ENCODE measurements around the gene ITPRID2.

The ITPRID2 gene

DNA sequence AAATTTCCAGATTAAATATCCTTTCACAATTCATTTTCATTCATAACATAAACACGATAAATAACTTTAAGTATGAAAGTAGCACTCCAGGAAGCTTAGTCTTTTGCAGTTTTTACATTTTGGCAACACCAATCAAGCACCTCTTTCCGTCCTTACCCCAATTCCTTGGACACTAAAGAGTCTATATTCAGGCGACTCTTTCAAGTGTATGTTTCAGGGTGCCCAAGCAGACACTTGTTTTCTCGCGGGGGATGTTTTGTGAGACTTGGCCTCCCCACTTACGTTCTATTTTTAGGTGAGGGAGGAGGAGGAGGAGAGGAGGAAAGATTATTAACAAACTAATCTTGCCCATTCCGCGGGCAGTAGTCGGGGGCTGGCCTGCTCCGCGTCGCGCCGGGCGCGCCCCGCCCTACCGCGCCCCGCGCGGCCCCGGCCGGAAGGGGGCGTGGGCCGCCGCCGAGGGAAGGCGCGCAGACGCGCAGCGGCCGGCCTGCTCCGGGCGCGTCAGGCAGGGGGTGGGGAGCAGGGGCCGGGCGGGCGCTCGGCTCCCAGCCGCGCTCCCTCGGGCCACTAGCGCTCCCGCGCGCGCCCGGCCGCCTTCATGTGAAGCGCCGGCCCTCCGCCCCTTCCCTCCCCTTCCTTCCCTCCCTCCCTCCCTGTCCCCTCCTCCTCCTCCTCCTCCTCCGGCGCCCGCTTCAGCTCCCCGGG, at the start of gene ITPRID2:
Gene ITPRID2 (plus strand): TSS at position 473 of the 708 bp plus-strand sequence. CDS start 337 bp downstream, outside the sequence.
- DNase-seq = peak; percentile 92

GRCh38 chr2:181844551-181845290, 46.8 kb upstream of the ITPRID2 start:
- peak; percentile 8 for DNase-seq

DNA sequence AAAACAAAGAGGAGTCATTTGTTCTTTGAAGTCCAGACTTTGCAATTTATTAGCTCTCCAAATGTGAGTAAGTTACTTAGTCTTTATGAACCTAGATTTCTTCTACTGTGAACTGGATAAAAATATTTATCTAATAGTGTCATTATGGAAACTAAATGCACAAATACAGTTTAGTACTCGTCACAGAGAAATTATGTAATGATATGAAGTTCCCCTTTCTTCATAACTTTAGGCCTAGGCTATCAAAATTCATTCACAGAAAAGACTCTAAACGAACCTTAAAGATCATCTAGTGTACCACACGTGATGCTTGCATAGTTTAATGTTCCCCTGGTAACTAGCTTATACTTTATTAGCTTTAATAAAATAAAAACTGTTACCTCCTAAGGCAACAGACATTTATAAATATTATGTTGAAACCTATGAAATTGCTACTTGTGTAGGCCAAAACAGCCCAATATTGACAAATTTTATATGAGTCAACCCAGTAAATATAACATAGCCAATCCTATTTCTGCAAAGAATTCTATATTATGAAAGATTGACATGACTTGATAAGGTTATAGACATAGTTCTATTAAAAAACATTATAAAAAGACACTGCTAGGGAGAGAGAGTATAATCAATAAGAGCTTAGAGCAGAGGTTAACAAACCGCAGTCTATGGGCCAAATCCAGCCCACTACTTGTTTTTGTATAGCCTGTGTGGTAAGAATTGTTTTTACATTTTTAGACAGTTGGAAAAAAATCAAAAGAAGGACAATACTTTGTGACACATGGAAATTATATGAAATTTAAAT, 44.9 kb upstream of the ITPRID2 start:
- peak; percentile 84 for DNase-seq

DNA sequence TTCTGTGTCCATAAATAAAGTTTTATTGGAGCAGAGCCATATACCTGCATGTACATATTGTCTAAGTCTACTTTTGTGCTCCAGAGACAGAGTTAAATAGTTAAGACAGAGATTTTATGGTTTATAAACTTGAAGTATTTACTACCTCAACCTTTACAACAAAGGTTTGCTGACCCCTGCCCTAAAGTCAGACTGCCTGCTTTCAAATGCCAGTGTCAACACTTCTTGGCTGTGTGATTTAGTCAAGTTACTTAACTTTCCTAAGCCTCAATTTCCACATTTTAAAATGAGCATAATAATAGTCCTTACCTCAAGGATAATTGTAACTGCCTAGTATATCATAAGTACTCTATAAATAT, 44.4 kb upstream of the ITPRID2 start:
- no peak for DNase-seq

GRCh38 chr2:181847702-181848101, 43.8 kb upstream of the ITPRID2 start:
- no peak for DNase-seq

DNA sequence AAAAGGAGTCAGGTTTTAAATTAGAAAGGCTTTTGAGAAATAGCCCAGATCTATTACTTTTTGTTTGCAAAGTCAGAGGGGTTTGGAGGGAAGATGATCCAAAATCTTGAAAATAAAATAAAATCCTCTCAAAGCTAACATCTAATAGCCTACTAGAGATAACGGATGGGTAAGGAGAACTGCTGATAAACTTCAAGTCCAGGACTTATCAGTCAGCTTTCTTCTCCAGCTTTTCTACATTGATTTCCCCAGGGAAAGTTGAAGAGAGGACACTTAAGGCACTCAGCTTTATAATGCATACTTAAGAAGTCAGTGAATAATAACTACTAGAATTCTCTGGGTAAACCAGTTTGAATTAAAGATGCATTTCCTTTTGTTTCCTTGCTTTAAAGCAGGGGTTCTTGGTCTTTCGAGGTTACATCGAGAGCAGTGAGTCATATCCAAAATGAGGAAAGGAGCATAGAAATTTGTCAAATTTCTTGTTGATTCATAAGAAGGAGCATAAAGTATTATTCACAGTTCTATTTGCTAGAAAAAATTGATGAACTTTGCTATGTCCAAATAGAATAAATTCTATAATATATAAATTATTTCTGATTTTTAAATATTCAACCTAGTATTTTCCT, 43.2 kb upstream of the ITPRID2 start:
- DNase-seq = peak; percentile 82

GRCh38 chr2:181849601-181850000, 41.9 kb upstream of the ITPRID2 start:
- DNase-seq = peak; percentile 16

DNA sequence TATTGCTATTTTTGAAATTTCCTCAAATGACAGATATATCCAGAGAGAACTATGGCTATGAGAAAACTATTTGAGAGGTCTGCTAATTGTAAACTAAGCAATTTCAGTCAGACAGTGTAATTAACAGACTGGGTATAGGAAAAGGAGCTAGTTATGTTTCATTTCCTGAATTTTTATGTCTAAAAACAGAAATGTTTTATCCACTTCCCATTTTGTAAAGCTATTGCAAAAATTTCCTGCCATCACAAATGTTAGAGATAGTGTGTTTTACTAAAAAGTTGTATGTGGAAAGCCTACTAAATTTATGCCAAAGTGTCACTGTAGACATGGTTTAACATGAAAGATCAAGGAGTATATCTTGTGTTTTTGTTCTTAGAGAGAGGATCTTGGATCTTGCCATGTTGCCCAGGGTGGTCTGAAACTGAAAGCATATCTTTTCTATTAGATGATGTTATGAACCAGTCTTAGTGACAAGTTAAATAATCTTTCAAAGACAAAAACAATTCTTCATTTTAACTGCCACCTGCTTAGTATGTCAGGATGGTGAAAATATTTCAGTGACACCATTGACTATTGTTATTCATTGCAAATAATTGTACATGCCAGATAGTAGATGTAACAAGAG, 40.5 kb upstream of the ITPRID2 start:
- peak; percentile 87 for DNase-seq

GRCh38 chr2:181851726-181852125, 39.8 kb upstream of the ITPRID2 start:
- peak; percentile 19 for DNase-seq

- no peak for DNase-seq
Observed at GRCh38 chr2:181853696-181854095, 37.8 kb upstream of the ITPRID2 start.

DNA sequence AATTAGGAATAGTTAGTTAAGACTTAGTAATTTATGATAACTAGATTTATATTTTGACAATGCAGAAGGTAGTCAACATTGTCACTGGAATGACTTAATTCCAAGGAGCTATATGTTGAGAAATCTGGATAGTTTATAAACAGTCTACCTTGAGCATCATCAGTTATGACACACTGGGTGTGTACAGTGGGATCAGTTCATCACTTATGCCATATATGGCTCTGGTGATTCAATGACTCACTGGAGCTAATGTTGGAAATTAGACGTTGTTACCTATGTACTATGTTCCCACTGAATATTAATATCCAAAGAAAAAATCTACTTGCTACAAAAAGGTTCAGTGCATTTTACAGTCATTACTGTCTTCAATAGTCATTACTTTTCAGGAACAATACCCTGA, 34.0 kb upstream of the ITPRID2 start:
- DNase-seq = no peak

DNA sequence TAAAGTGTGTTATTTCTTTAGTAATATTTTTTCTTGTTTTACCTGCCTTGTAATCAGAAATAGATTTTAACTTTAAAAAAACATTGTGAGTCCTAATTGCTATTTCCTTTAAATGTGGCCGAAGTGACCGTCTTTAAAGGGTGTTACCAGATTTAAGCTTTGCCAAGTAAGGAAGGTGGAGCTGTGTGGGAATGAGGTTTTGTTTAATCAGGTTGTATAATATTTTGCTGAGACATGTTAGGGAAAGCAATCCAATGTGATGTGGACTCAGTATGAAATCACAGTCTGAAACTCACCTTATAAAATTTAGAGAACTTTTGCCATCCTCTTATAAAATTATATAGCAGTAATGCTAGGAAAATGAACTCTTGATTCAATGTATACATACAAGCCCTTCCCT, 32.9 kb upstream of the ITPRID2 start:
- DNase-seq = no peak

GRCh38 chr2:181859123-181859522, 32.4 kb upstream of the ITPRID2 start:
- DNase-seq = no peak

- no peak for DNase-seq
Observed at GRCh38 chr2:181859803-181860202, 31.7 kb upstream of the ITPRID2 start.

DNA sequence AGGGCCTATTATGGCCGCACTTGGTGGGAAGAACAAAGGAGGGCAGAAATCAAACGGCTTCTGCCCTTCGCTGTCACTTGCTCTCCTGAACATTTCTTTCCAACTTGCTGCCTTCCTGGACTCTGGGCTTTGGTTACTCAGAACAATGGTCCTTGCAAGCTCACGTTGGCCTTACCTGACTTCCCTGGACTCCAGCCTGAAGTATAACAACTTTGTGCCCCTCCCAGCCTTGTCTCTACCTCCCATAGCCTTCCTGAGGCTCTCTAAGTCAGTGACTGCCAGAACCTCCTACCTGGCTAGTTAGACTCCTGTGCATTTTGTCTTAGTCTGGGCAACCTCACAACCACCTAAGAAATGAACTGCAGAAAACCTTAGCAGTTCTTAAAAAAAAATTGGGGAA, 30.2 kb upstream of the ITPRID2 start:
- no peak for DNase-seq

GRCh38 chr2:181862583-181863281, 28.8 kb upstream of the ITPRID2 start:
- DNase-seq = no peak

DNA sequence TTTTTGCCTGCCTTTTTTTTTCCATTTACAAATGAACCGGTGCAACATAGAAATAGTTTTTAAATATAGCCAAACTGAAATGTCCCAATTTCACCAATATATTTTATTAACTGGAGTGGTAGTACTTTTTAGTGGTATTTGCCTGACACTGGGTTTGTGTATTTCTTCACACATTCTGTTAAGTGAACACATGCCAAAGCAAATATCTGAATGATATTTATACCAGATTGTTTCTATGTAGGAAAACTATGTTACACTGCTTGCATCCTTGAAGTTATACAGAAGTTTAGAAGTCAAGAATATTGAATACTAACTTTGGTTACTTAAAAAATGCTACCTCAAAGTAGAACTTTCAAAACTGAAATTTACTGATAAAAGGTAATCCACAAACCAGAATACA, 19.4 kb upstream of the ITPRID2 start:
- no peak for DNase-seq

GRCh38 chr2:181876614-181877063, 14.9 kb upstream of the ITPRID2 start:
- DNase-seq = peak; percentile 72

GRCh38 chr2:181877181-181877664, 14.3 kb upstream of the ITPRID2 start:
- no peak for DNase-seq

GRCh38 chr2:181878448-181878847, 13.1 kb upstream of the ITPRID2 start:
- DNase-seq = no peak

- no peak for DNase-seq
Observed at GRCh38 chr2:181879295-181879694, 12.2 kb upstream of the ITPRID2 start.
